ENCODE results near the gene MRPS15.
"Not testable (repeated sequence)": the region's sequence is repeated elsewhere in the genome, so short reads cannot be mapped to it uniquely, and the experiment has no call there.

The MRPS15 gene

GRCh38 chr1:36463803-36464604, at the start of gene MRPS15:
TSS of gene MRPS15 (minus strand) at chr1:36464384. CDS start at chr1:36464275, 109 bp downstream.
- peak; percentile 95 for DNase-seq

GRCh38 chr1:36512842-36513241, 48.7 kb upstream of the MRPS15 start:
- no peak for DNase-seq

- no peak for DNase-seq
Observed at GRCh38 chr1:36511804-36512798, 47.9 kb upstream of the MRPS15 start.

- not testable (repeated sequence) for DNase-seq
Observed at GRCh38 chr1:36511220-36511619, 47.0 kb upstream of the MRPS15 start.

- no peak for DNase-seq
Observed at GRCh38 chr1:36510418-36510817, 46.2 kb upstream of the MRPS15 start.

GRCh38 chr1:36508257-36508656, 44.1 kb upstream of the MRPS15 start:
- no peak for DNase-seq

- no peak for DNase-seq
Observed at GRCh38 chr1:36506276-36506920, 42.2 kb upstream of the MRPS15 start.

GRCh38 chr1:36503733-36504132, 39.5 kb upstream of the MRPS15 start:
- no peak for DNase-seq

GRCh38 chr1:36503159-36503558, 39.0 kb upstream of the MRPS15 start:
- no peak for DNase-seq

GRCh38 chr1:36502616-36503015, 38.4 kb upstream of the MRPS15 start:
- DNase-seq: no peak

GRCh38 chr1:36501911-36502310, 37.7 kb upstream of the MRPS15 start:
- DNase-seq: not testable (repeated sequence)

- DNase-seq: no peak
Observed at GRCh38 chr1:36497207-36497606, 33.0 kb upstream of the MRPS15 start.

GRCh38 chr1:36494971-36495370, 30.8 kb upstream of the MRPS15 start:
- DNase-seq: no peak

GRCh38 chr1:36493524-36493923, 29.3 kb upstream of the MRPS15 start:
- no peak for DNase-seq

GRCh38 chr1:36492491-36492890, 28.3 kb upstream of the MRPS15 start:
- no peak for DNase-seq

GRCh38 chr1:36489258-36490051, 25.3 kb upstream of the MRPS15 start:
- DNase-seq: not testable (repeated sequence)

- no peak for DNase-seq
Observed at GRCh38 chr1:36487906-36488305, 23.7 kb upstream of the MRPS15 start.

- DNase-seq: not testable (repeated sequence)
Observed at GRCh38 chr1:36487336-36487725, 23.1 kb upstream of the MRPS15 start.

GRCh38 chr1:36486439-36487335, 22.5 kb upstream of the MRPS15 start:
- DNase-seq: peak; percentile 5

- DNase-seq: no peak
Observed at GRCh38 chr1:36486093-36486438, 21.9 kb upstream of the MRPS15 start.

GRCh38 chr1:36484099-36484498, 19.9 kb upstream of the MRPS15 start:
- DNase-seq: no peak

Data from CD4-positive, alpha-beta T cell treated with Interleukin-21 for 1 hour (primary cell).